HEK293 (cell line): ENCODE data around the gene CADM1.

Experiments
- FEZF1 ChIP-seq: fragments of 450-650 bp; formaldehyde crosslinking; IDR thresholded peaks from 2 replicates; pipeline ENCODE4 v1.5.1; 2016; ENCODE audit warnings: missing biosample characterization, missing genetic modification characterization
- GLI2 ChIP-seq: fragments of 450-650 bp; formaldehyde crosslinking; IDR thresholded peaks from 2 replicates; pipeline ENCODE4; 2017; ENCODE audit warnings: missing biosample characterization, missing genetic modification characterization, low read depth, borderline replicate concordance
- HIC1 ChIP-seq: fragments of 450-650 bp; formaldehyde crosslinking; IDR thresholded peaks from 2 replicates; pipeline ENCODE4 v1.5.1; 2016; ENCODE audit warnings: missing biosample characterization, missing genetic modification characterization
- IKZF3 ChIP-seq: fragments of 450-650 bp; IDR thresholded peaks from 2 replicates; pipeline ENCODE4 v1.5.0; 2018; ENCODE audit warnings: missing biosample characterization, mild to moderate bottlenecking, missing genetic modification characterization, moderate library complexity
- KLF16 ChIP-seq: fragments of 450-650 bp; formaldehyde crosslinking; IDR thresholded peaks from 2 replicates; pipeline ENCODE4 v1.5.1; 2017; ENCODE audit warnings: missing biosample characterization, missing genetic modification characterization
- KLF9 ChIP-seq: fragments of 450-650 bp; formaldehyde crosslinking; IDR thresholded peaks from 2 replicates; pipeline ENCODE4 v1.5.1; 2016; ENCODE audit warnings: missing biosample characterization, missing genetic modification characterization, low read depth
- MZF1 ChIP-seq: fragments of 450-650 bp; formaldehyde crosslinking; IDR thresholded peaks from 2 replicates; pipeline ENCODE4 v1.5.1; 2017; ENCODE audit warnings: missing biosample characterization, missing genetic modification characterization, borderline replicate concordance
- OSR2 ChIP-seq: fragments of 450-650 bp; formaldehyde crosslinking; IDR thresholded peaks from 2 replicates; pipeline ENCODE4 v1.5.1; 2016; ENCODE audit warnings: missing biosample characterization, missing genetic modification characterization
- PRDM10 ChIP-seq: fragments of 450-650 bp; formaldehyde crosslinking; IDR thresholded peaks from 2 replicates; pipeline ENCODE4 v1.5.1; 2016; ENCODE audit warnings: missing biosample characterization, missing genetic modification characterization
- PRDM6 ChIP-seq: fragments of 450-650 bp; formaldehyde crosslinking; IDR thresholded peaks from 2 replicates; pipeline ENCODE4 v1.5.1; 2017; ENCODE audit warnings: missing biosample characterization, missing genetic modification characterization
- SP7 ChIP-seq: fragments of 450-650 bp; formaldehyde crosslinking; IDR thresholded peaks from 2 replicates; pipeline ENCODE4 v1.5.1; 2016; ENCODE audit warnings: missing biosample characterization, missing genetic modification characterization
- TCF7L2 ChIP-seq: IDR thresholded peaks from 2 replicates; pipeline ENCODE4 v1.6.1; 2011; ENCODE audit warnings: low read depth, mild to moderate bottlenecking, inconsistent platforms, low read length, moderate library complexity, borderline replicate concordance
- TRIM28 ChIP-seq: IDR thresholded peaks from 2 replicates; pipeline ENCODE4 v1.6.1; 2011; ENCODE audit warnings: low read length, control low read depth, borderline replicate concordance
- ZEB2 ChIP-seq: fragments of 450-650 bp; formaldehyde crosslinking; IDR thresholded peaks from 2 replicates; pipeline ENCODE4 v1.5.1; 2016; ENCODE audit warnings: missing biosample characterization, missing genetic modification characterization
- ZNF146 ChIP-seq: fragments of 450-650 bp; formaldehyde crosslinking; IDR thresholded peaks from 2 replicates; pipeline ENCODE4 v1.5.1; 2016; ENCODE audit warnings: missing biosample characterization, missing genetic modification characterization
- ZNF302 ChIP-seq: fragments of 450-650 bp; formaldehyde crosslinking; IDR thresholded peaks from 2 replicates; pipeline ENCODE4 v1.5.1; 2016; ENCODE audit warnings: missing biosample characterization, missing genetic modification characterization, low read depth
- ZNF366 ChIP-seq: fragments of 450-650 bp; formaldehyde crosslinking; conservative IDR thresholded peaks from 2 replicates; pipeline ENCODE4 v1.5.1; 2016; ENCODE audit warnings: missing biosample characterization, missing genetic modification characterization
- ZNF398 ChIP-seq: fragments of 450-650 bp; formaldehyde crosslinking; IDR thresholded peaks from 2 replicates; pipeline ENCODE4 v1.5.1; 2017; ENCODE audit warnings: missing biosample characterization, missing genetic modification characterization
- ZNF561 ChIP-seq: fragments of 450-650 bp; IDR thresholded peaks from 2 replicates; pipeline ENCODE4 v1.5.1; 2018; ENCODE audit warnings: missing biosample characterization, missing genetic modification characterization, borderline replicate concordance
- ZNF639 ChIP-seq: fragments of 450-650 bp; formaldehyde crosslinking; IDR thresholded peaks from 2 replicates; pipeline ENCODE4 v1.5.1; 2016; ENCODE audit warnings: missing biosample characterization, missing genetic modification characterization
- ZNF645 ChIP-seq: fragments of 450-650 bp; formaldehyde crosslinking; IDR thresholded peaks from 2 replicates; pipeline ENCODE4; 2016; ENCODE audit warnings: missing biosample characterization, missing genetic modification characterization
- ZNF654 ChIP-seq: fragments of 450-650 bp; formaldehyde crosslinking; IDR thresholded peaks from 2 replicates; pipeline ENCODE4 v1.5.1; 2016; ENCODE audit warnings: low read depth, missing biosample characterization, missing genetic modification characterization
- ZNF660 ChIP-seq: fragments of 450-650 bp; IDR thresholded peaks from 2 replicates; pipeline ENCODE4 v1.5.1; 2018; ENCODE audit warnings: missing biosample characterization, mild to moderate bottlenecking, missing genetic modification characterization
- ZNF843 ChIP-seq: fragments of 450-650 bp; formaldehyde crosslinking; IDR thresholded peaks from 2 replicates; pipeline ENCODE4 v1.5.1; 2016; ENCODE audit warnings: missing biosample characterization, missing genetic modification characterization
- ZSCAN18 ChIP-seq: fragments of 450-650 bp; formaldehyde crosslinking; IDR thresholded peaks from 2 replicates; pipeline ENCODE4 v1.5.1; 2016; ENCODE audit warnings: missing biosample characterization, missing genetic modification characterization

Gene CADM1

GRCh38 chr11:115201111-115201792, 303.0 kb downstream of the CADM1 start (continued):
- TF ChIP-seq ZSCAN18: no peak
- TF ChIP-seq ZEB2 (tag by site-specific recombination): peak; percentile 75
- TF ChIP-seq ZNF645 (tag by site-specific recombination): no peak
- peak; percentile 21; the same call in 1 of the 2 replicates for TF ChIP-seq ZNF561 (tag by site-specific recombination)
- peak; percentile 65; the same call in 1 of the 2 replicates for TF ChIP-seq MZF1 (tag by site-specific recombination)
- TF ChIP-seq GLI2: peak; percentile 33; the same call in 1 of the 2 replicates
- no peak for TF ChIP-seq ZNF302 (tag by site-specific recombination)
- TF ChIP-seq TRIM28: peak; percentile 88
- TF ChIP-seq IKZF3: peak; percentile 20; the same call in 1 of the 2 replicates
- peak; percentile 70 for TF ChIP-seq ZNF366 (tag by site-specific recombination)
- no peak for TF ChIP-seq ZNF146 (tag by site-specific recombination)
- TF ChIP-seq ZNF654: no peak
- peak; percentile 72 for TF ChIP-seq ZNF660 (tag by site-specific recombination)
- TF ChIP-seq TCF7L2: peak; percentile 58
- TF ChIP-seq ZNF398 (tag by site-specific recombination): no peak
- TF ChIP-seq PRDM6 (tag by site-specific recombination): peak; percentile 98
- TF ChIP-seq HIC1: peak; percentile 46; the same call in 1 of the 2 replicates
- 0 out of 2 replicates have a peak, but pooled peaks have one; percentile 27 for TF ChIP-seq ZNF639 (tag by site-specific recombination)
- peak; percentile 53 for TF ChIP-seq FEZF1 (tag by site-specific recombination)
- peak; percentile 95 for TF ChIP-seq OSR2
- TF ChIP-seq KLF9 (tag by site-specific recombination): no peak
- peak; percentile 40; the same call in 1 of the 2 replicates for TF ChIP-seq ZNF843 (tag by site-specific recombination)
- TF ChIP-seq PRDM10 (tag by site-specific recombination): peak; percentile 16; the same call in 1 of the 2 replicates
- TF ChIP-seq KLF16 (tag by site-specific recombination): no peak
- TF ChIP-seq SP7 (tag by site-specific recombination): 0 out of 2 replicates have a peak, but pooled peaks have one; percentile 10
